Omental fat pad (tissue), 4 donors: ENCODE data around the gene NXPH3. TPM values are rescaled to one million over a fixed set of nuclear protein-coding genes. Genes with fewer than 3 reads are reported as not detected.

Experiments used
- ATAC-seq: fragments of 150-250 bp; one replicate; pipeline ENCODE4 v1.9.1; 2016; ENCODE audit warnings: mild to moderate bottlenecking, moderate library complexity; ENCODE audit not compliant: low FRiP score
- DNase-seq: peaks from one replicate; pipeline ENCODE4 v3.0.0-alpha.2; 2019; ENCODE audit warnings: low spot score
- CTCF ChIP-seq, 3 donors: fragments of 450-650 bp; IDR thresholded peaks; one replicate each; pipeline ENCODE4 v1.5.1; 2016 to 2017; ENCODE audit warnings: antibody characterized with exemption in 3 of 3, mild to moderate bottlenecking in 3 of 3, moderate library complexity in 2 of 3
- total RNA-seq, 4 donors: library from RNA; depleted of rRNA; stranded (reverse); fragments of >200 nt; gene quantifications; one replicate each; pipeline ENCODE4 v1.1.0, GENCODE V29; 2016

Gene NXPH3
- total RNA-seq, 4 donors from 2014 or later, result 2.9 to 7.4 (median 5.8) TPM

- ATAC-seq (no peak), DNase-seq (no peak)
- no peak for TF ChIP-seq CTCF (IDR thresholded peaks at IDR 0.05)
Observed at GRCh38 chr17:49581648-49581998, 6.0 kb downstream of the NXPH3 start.

- TF ChIP-seq CTCF (IDR thresholded peaks at IDR 0.05), result no peak
- no peak for DNase-seq
- ATAC-seq, result no peak
Observed at GRCh38 chr17:49582055-49582722, 6.5 kb downstream of the NXPH3 start.

GRCh38 chr17:49582789-49583188 is 7.1 kb downstream of the NXPH3 start:
- TF ChIP-seq CTCF (IDR thresholded peaks at IDR 0.05), result no peak
- ATAC-seq (no peak), DNase-seq (no peak)

- ATAC-seq (no peak), DNase-seq (no peak)
- no peak for TF ChIP-seq CTCF (IDR thresholded peaks at IDR 0.05)
Observed at GRCh38 chr17:49583226-49583625, 7.6 kb downstream of the NXPH3 start.

GRCh38 chr17:49583889-49584288 is 8.2 kb downstream of the NXPH3 start:
- ATAC-seq (no peak), DNase-seq (no peak)
- TF ChIP-seq CTCF (IDR thresholded peaks at IDR 0.05), result no peak

- no peak for TF ChIP-seq CTCF (IDR thresholded peaks at IDR 0.05)
- ATAC-seq (no peak), DNase-seq (no peak)
Observed at GRCh38 chr17:49585422-49586027, 9.9 kb downstream of the NXPH3 start.
